Astrocyte (in vitro differentiated cells and primary cell): Measurements from ENCODE around the gene RAD51B. TPM values are rescaled to one million over a fixed set of nuclear protein-coding genes. Genes with fewer than 3 reads are reported as not detected.

Experiments
- DNase-seq: peaks from one replicate; pipeline ENCODE4 v3.0.0-alpha.2; 2010; ENCODE audit warnings: low read depth
- FAIRE-seq: peaks from 2 replicates; lab custom pipeline; 2011; peaks lifted over from hg19 to GRCh38; lab: Jason Lieb, UNC
- H2AFZ ChIP-seq: 2 replicates; pipeline ENCODE4 v1.6.0; 2012; ENCODE audit warnings: low read depth, low read length, inconsistent platforms
- H3K27ac ChIP-seq: 2 replicates; pipeline ENCODE4 v1.5.1; 2011; ENCODE audit warnings: low read depth, low read length, inconsistent platforms
- H3K27me3 ChIP-seq: 2 replicates; pipeline ENCODE4 v1.6.0; 2011; ENCODE audit warnings: low read length, inconsistent platforms; ENCODE audit not compliant: insufficient read depth
- H3K36me3 ChIP-seq: 2 replicates; pipeline ENCODE4 v1.5.1; 2011; ENCODE audit warnings: low read length, inconsistent platforms; ENCODE audit not compliant: insufficient read depth
- H3K4me1 ChIP-seq: 2 replicates; pipeline ENCODE4 v1.5.1; 2011; ENCODE audit warnings: low read length, inconsistent platforms; ENCODE audit not compliant: insufficient read depth
- H3K4me2 ChIP-seq: 2 replicates; pipeline ENCODE4 v1.6.0; 2012; ENCODE audit warnings: low read length, inconsistent platforms
- H3K4me3 ChIP-seq: 2 replicates; pipeline ENCODE4 v1.5.1; 2011; ENCODE audit warnings: low read depth, mild to moderate bottlenecking, low read length, inconsistent platforms; ENCODE audit not compliant: insufficient read depth
- H3K79me2 ChIP-seq: 2 replicates; pipeline ENCODE4 v1.6.0; 2012; ENCODE audit warnings: mild to moderate bottlenecking, low read length, inconsistent platforms; ENCODE audit not compliant: insufficient read depth
- H3K9ac ChIP-seq: 2 replicates; pipeline ENCODE4 v1.6.0; 2012; ENCODE audit warnings: mild to moderate bottlenecking, low read length, inconsistent platforms
- H3K9me3 ChIP-seq: 2 replicates; pipeline ENCODE4 v1.5.1; 2012; ENCODE audit warnings: low read depth, mild to moderate bottlenecking, low read length, inconsistent platforms; ENCODE audit not compliant: insufficient read depth
- H4K20me1 ChIP-seq: 2 replicates; pipeline ENCODE4 v1.6.0; 2012; ENCODE audit warnings: low read length, inconsistent platforms; ENCODE audit not compliant: insufficient read depth
- H3K27ac Mint-ChIP-seq: one replicate; pipeline ENCODE4 v1.8.0; 2021; ENCODE audit warnings: mild to moderate bottlenecking, mixed read lengths; ENCODE audit not compliant: unreplicated experiment
- H3K27me3 Mint-ChIP-seq: one replicate; pipeline ENCODE4 v1.8.0; 2021; ENCODE audit warnings: low read depth, mixed read lengths; ENCODE audit not compliant: unreplicated experiment
- H3K36me3 Mint-ChIP-seq: one replicate; pipeline ENCODE4 v1.8.0; 2021; ENCODE audit warnings: low read depth, mixed read lengths; ENCODE audit not compliant: unreplicated experiment
- H3K4me1 Mint-ChIP-seq: one replicate; pipeline ENCODE4 v1.8.0; 2021; ENCODE audit warnings: low read depth, mixed read lengths; ENCODE audit not compliant: unreplicated experiment
- H3K4me3 Mint-ChIP-seq: one replicate; pipeline ENCODE4 v1.8.0; 2021; ENCODE audit warnings: mild to moderate bottlenecking, moderate library complexity, mixed read lengths; ENCODE audit not compliant: unreplicated experiment
- H3K9me3 Mint-ChIP-seq: one replicate; pipeline ENCODE4 v1.8.0; 2021; ENCODE audit warnings: mild to moderate bottlenecking, mixed read lengths; ENCODE audit not compliant: unreplicated experiment
- CTCF ChIP-seq: IDR thresholded peaks from 2 replicates; pipeline ENCODE4 v1.5.1; 2011; ENCODE audit warnings: low read depth, mild to moderate bottlenecking, inconsistent platforms, low read length, moderate library complexity; ENCODE audit not compliant: insufficient read depth
- EZH2 ChIP-seq: IDR thresholded peaks from 2 replicates; pipeline ENCODE4 v1.6.1; 2012; ENCODE audit warnings: mild to moderate bottlenecking, low read length, inconsistent platforms; ENCODE audit not compliant: insufficient read depth
- total RNA-seq: library from RNA; stranded (reverse); gene quantifications from 2 replicates; pipeline ENCODE4 v1.2.1, GENCODE V29; 2021

RAD51B gene
- total RNA-seq, 1 donor from 2014 or later = 10.8 TPM

GRCh38 chr14:67917006-67917405, 97.4 kb downstream of the RAD51B start:
- Histone ChIP-seq H3K9ac (no peak overlapping the region), H3K36me3 (no peaks in the 10 kb centered on the region), H3K27ac (no peak overlapping the region), H2AFZ (no peak overlapping the region), H3K27me3 (no peaks in the 10 kb centered on the region), H4K20me1 (no peaks in the 10 kb centered on the region), H3K79me2 (no peaks in the 10 kb centered on the region), H3K4me3 (no peak overlapping the region), H3K4me2 (no peak overlapping the region), H3K9me3 (no peaks in the 10 kb centered on the region), H3K4me1 (no peaks in the 10 kb centered on the region)
- Mint-ChIP-seq H3K27ac (no peak overlapping the region), H3K4me3 (no peak overlapping the region), H3K9me3 (no peaks in the 10 kb centered on the region), H3K36me3 (no peaks in the 10 kb centered on the region), H3K27me3 (no peaks in the 10 kb centered on the region), H3K4me1 (no peaks in the 10 kb centered on the region)
- TF ChIP-seq EZH2 (no peak), CTCF (no peak)
- DNase-seq (no peak), FAIRE-seq (no peak)

- Histone ChIP-seq H3K9ac (peak overlapping the region; percentile 2), H3K36me3 (no peaks in the 10 kb centered on the region), H3K4me2 (peak overlapping the region; percentile 35), H3K4me1 (no peaks in the 10 kb centered on the region), H3K27ac (no peak overlapping the region), H3K79me2 (no peaks in the 10 kb centered on the region), H4K20me1 (no peaks in the 10 kb centered on the region), H3K4me3 (no peak overlapping the region), H3K27me3 (no peaks in the 10 kb centered on the region), H2AFZ (peak overlapping the region; percentile 49), H3K9me3 (no peaks in the 10 kb centered on the region)
- Mint-ChIP-seq H3K27ac (no peak overlapping the region), H3K4me3 (no peak overlapping the region), H3K36me3 (no peaks in the 10 kb centered on the region), H3K4me1 (no peaks in the 10 kb centered on the region), H3K9me3 (no peaks in the 10 kb centered on the region), H3K27me3 (no peaks in the 10 kb centered on the region)
- FAIRE-seq (peak; percentile 68), DNase-seq (peak; percentile 4)
- TF ChIP-seq EZH2 = no peak
- TF ChIP-seq CTCF = no peak
Measured at GRCh38 chr14:67918838-67919237, 99.3 kb downstream of the RAD51B start.

GRCh38 chr14:67919259-67920032, 99.9 kb downstream of the RAD51B start:
- H3K9ac ChIP-seq = peak overlapping the region; percentile 2
- H3K79me2 ChIP-seq = no peaks in the 10 kb centered on the region
- H3K4me1 ChIP-seq = no peaks in the 10 kb centered on the region
- H4K20me1 ChIP-seq = no peaks in the 10 kb centered on the region
- TF ChIP-seq CTCF = no peak
- no peak for TF ChIP-seq EZH2
- H3K36me3 ChIP-seq = no peaks in the 10 kb centered on the region
- H3K27me3 ChIP-seq = no peaks in the 10 kb centered on the region
- Mint-ChIP-seq H3K36me3 (no peaks in the 10 kb centered on the region), H3K9me3 (no peaks in the 10 kb centered on the region), H3K27ac (no peak overlapping the region), H3K4me3 (no peak overlapping the region), H3K4me1 (no peaks in the 10 kb centered on the region), H3K27me3 (no peaks in the 10 kb centered on the region)
- FAIRE-seq (no peak), DNase-seq (peak; percentile 20)
- H3K9me3 ChIP-seq = no peaks in the 10 kb centered on the region
- H3K4me2 ChIP-seq = peak overlapping the region; percentile 35
- no peak overlapping the region for H3K27ac ChIP-seq
- no peak overlapping the region for H3K4me3 ChIP-seq
- H2AFZ ChIP-seq = peak overlapping the region; percentile 49
